GM21723 (cell line): Measurements from ENCODE around the gene ZBTB12.
"Not testable (repeated sequence)": the region's sequence is repeated elsewhere in the genome, so short reads cannot be mapped to it uniquely, and the experiment has no call there.

ENCODE experiments used
- ATAC-seq: cut with Tn5 transposase; IDR thresholded peaks from one replicate; pipeline ENCODE4 v1.9.1; 2021; ENCODE audit warnings: mild to moderate bottlenecking, moderate library complexity; ENCODE audit not compliant: unreplicated experiment

ZBTB12 gene

DNA sequence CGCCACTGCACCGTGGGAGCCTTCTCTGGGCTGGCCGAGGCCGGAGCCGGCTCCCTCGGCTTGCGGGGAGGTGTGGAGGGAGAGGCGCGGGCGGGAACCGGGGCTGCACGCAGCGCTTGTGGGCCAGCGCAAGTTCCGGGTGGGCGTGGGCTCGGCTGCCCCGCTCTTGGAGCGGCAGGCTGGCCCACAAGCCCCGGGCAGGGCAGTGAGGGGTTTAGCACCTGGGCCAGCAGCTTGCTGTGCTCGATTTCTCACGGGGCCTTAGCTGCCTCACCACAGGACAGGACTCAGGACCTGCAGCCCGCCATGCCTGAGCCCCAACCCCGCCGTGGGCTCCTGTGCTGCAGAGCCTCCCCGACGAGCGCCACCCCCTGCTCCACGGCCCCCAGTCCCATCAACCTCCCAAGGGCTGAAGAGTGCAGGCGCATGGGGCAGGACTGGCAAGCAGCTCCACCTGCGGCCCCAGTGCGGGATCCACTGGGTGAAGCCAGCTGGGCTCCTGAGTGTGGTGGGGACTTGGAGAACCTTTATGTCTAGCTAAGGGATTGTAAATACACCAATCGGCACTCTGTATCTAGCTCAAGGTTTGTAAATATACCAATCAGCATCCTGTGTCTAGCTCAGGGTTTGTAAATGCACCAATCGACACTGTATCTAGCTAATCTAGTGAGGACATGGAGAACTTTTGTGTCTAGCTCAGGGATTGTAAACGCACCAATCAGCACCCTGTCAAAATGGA lies 49.7 kb downstream of the ZBTB12 start:
- not testable (repeated sequence) for ATAC-seq

DNA sequence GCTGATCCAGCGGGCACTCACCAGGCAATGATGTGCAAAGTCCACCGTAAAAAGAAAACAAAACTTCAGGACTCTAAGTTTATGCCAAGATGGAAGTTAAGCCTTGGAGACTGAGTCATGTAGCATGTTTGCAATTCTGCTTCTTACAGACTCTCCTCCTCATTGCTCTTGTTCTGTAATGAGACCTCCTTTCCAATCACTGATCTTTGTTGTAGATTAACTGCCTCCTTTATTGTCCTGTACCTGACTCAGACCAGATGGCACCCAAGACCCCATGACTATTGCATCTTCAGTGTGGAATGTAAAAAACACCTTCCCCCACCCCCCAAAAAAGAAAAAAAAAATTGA lies 50.4 kb downstream of the ZBTB12 start:
- no peak for ATAC-seq

DNA sequence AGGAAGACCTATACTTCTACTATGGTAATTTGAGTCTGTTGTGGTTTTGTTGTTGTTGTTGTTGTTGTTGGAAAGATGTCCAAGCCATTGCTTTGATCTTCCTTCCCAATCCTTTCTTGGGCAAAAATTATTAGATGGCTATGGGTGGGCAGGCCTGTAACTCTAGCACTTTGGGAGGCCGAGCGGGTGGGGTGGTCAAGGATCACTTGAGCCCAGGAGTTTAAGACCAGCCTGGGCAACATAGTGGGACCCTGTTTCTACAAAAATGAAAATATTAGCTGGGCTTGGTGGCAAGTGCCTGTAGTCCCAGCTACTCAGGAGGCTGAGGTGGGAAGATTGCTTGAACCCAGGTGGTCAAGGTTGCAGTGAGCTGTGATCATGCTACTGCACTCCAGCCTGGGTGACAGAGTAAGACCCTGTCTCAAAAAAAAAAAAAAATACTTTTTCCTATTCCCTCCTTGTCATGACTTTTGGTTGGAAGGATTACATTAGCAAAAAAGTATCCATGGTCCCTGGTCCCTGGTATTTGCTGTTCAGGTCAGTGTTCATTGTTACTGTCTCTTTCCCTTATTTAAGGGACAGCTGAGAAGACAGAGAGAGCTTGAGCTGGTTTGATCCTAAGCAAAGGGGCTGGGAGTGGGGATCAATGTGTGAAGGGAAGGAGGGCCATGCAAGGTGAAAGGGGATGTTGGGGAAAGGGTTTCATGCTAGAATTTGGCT lies 51.0 kb downstream of the ZBTB12 start:
- no peak for ATAC-seq
